Measurements from ENCODE around the gene ARHGEF10L.
A peak's percentile ranks its signal among the peaks of the same experiment; 100 is the strongest.

The ARHGEF10L gene

DNA sequence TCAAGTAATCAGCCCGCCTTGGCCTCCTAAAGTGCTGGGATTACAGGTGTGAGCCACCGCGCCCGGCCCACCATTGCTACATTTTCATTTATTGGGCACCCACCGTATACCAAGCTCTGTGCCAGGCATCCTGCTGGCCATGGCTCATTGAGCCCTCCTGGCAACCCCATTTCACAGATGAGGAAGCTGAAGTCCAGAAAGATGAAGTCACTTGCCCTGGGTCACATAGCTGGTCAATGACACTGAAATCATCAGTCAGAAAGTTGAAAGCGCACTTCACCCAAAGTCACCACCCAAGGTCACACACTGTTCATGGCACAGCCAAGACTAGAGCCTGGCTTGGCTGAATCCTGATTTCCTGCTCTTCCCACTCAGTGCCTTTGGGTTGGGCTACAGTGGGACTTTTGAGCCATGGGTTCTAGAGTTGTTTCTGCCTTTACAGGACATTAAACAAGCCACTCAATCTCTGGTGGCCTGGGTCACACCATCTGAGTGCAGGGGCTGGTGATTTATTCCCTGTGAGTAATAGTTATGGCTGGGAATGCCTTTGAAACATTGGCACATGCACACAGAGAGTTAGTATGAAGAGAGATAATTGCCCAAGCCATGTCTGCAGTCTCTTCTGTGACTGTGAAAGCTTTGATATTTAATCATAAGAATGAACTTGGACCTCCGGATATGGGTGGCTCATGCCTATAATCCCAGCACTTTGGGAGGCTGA lies 16.0 kb upstream of the ARHGEF10L start:
- H3K4me3 ChIP-seq (replicated peaks in 1 of 2; ENCODE audit: low read depth in 2 of 2, low read length in 2 of 2): no peak overlapping the region
- no peak for DNase-seq (ENCODE audit: low read depth in 2 of 2)
- no peak for TF ChIP-seq CTCF (IDR thresholded peaks at IDR 0.05; ENCODE audit: low read depth, low read length)

DNA sequence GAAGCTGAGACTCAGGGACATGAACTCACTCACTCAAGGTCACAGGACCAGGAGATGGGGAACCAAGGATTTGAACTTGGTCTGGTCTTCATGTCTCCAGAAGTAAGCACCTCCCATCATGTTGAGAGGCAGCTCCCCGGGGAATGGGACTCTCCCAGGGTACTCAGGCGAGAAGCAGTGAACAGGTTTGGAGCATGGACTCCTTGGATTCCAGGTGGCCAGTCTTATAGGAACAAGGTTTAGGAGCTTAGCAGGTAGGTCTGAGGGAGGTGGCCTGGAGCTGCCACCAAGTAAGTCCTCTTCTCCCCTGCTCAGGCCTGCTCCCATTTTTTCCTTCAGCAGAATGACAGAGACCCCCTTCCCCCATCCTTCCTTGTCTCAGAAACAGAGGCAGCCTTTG lies 14.9 kb upstream of the ARHGEF10L start:
- no peak for TF ChIP-seq CTCF (IDR thresholded peaks at IDR 0.05; ENCODE audit: low read depth, low read length)
- H3K4me3 ChIP-seq (replicated peaks in 1 of 2; ENCODE audit: low read depth in 2 of 2, low read length in 2 of 2): no peak overlapping the region
- DNase-seq (ENCODE audit: low read depth in 2 of 2): no peak

DNA sequence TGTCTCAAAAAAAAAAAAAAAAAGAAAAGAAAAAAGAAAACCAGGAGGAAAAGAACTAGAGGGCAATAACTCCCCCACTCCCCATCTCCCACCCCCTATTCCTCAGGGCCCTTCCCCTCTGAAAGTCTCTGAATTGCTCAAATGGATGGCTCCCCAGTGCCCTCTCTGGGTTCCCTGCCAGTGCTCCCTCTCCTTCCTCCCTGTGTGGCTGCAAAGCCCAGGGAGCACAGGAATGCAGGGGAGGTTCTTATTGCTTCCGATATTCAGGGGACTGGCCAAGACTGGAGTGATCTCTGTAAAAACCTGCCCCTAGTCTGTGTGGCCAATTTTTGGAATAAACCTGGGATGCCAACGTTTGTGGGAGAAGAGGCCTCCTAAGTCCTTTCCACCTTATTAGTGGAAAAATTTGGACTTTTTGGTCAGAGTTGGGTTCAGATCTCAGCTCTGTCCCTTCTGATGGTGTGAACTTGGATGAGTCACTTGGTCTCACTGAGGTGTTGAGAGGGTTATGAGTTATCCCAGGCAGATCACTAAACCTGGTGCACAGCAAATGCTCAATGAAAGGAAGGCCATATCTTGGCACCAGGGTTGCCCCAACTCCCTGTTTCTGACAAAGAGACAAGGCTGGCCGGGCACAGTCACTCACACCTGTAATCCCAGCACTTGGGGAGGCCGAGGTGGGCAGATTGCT lies 13.4 kb upstream of the ARHGEF10L start:
- no peak for TF ChIP-seq CTCF (IDR thresholded peaks at IDR 0.05; ENCODE audit: low read depth, low read length)
- no peak for DNase-seq (ENCODE audit: low read depth in 2 of 2)
- H3K4me3 ChIP-seq (replicated peaks in 1 of 2; ENCODE audit: low read depth in 2 of 2, low read length in 2 of 2): no peak overlapping the region

DNA sequence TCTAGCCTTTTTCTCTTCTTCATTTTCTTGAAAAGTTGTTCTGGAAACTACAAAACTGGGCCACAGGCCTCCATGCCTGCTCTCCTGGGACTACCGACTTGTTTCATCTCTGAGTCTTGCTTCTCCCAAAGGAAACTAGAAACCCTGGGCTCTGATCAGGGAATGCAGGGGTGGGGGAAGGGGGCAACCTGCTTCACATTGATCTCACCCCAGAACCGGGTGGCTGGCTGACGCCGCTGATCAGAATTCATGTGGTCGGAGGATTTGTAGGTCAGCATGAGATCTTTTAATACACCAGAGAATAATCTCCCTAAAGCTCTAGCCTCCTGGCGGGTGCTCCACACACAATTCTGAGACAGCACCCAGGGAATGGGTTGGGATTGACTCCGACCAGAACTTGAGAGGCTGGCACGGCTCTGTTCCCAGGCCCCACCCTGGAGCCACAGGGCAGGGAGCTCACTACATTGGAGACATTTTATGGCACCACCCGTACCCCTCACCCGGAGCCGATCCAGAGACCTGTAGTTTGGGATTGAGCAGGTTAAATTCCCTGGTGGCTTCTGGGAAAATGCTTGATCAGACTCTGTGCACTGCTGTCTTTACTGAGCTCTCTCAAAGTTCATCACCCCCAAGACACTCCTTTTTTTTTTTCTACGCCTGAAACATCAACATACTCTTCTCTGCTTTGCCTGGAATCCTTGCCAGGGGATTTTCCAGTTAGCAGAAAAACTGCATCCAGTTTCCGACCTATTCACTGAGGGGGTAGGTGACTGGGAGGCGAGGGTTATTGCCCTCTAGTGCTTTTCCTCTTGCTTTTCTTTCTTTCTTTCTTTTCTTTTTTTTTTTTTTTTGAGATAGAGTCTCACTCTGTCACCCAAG lies 12.2 kb upstream of the ARHGEF10L start:
- TF ChIP-seq CTCF (IDR thresholded peaks at IDR 0.05; ENCODE audit: low read depth, low read length): no peak
- DNase-seq (ENCODE audit: low read depth in 2 of 2): peak; percentile 59 to 67

GRCh38 chr1:17529381-17529780 lies 10.1 kb upstream of the ARHGEF10L start:
- DNase-seq (ENCODE audit: low read depth in 2 of 2): no peak
- TF ChIP-seq CTCF (IDR thresholded peaks at IDR 0.05; ENCODE audit: low read depth, low read length): no peak
- H3K4me3 ChIP-seq (replicated peaks in 1 of 2; ENCODE audit: low read depth in 2 of 2, low read length in 2 of 2): no peak overlapping the region

More for the DNA sequence above, 12.2 kb upstream of the ARHGEF10L start:
- no peak overlapping the region for H3K4me3 ChIP-seq (replicated peaks in 1 of 2; ENCODE audit: low read depth in 2 of 2, low read length in 2 of 2)

GRCh38 chr1:17531343-17531681 lies 8.2 kb upstream of the ARHGEF10L start:
- DNase-seq (ENCODE audit: low read depth in 2 of 2): no peak
- H3K4me3 ChIP-seq (replicated peaks in 1 of 2; ENCODE audit: low read depth in 2 of 2, low read length in 2 of 2): no peak overlapping the region
- no peak for TF ChIP-seq CTCF (IDR thresholded peaks at IDR 0.05; ENCODE audit: low read depth, low read length)

Measured in cardiac fibroblast (primary cell).